NCI-H1694 treated with DMSO at 0.1 percent for 48 hours (cell line): ENCODE data around the gene COX20.
"Not testable (repeated sequence)": the region's sequence is repeated elsewhere in the genome, so short reads cannot be mapped to it uniquely, and the experiment has no call there.

Experiments
- DNase-seq: peaks from one replicate; lab custom pipeline; 2025; lab: John Stamatoyannopoulos, UW

The COX20 gene, protein sequence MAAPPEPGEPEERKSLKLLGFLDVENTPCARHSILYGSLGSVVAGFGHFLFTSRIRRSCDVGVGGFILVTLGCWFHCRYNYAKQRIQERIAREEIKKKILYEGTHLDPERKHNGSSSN

DNA sequence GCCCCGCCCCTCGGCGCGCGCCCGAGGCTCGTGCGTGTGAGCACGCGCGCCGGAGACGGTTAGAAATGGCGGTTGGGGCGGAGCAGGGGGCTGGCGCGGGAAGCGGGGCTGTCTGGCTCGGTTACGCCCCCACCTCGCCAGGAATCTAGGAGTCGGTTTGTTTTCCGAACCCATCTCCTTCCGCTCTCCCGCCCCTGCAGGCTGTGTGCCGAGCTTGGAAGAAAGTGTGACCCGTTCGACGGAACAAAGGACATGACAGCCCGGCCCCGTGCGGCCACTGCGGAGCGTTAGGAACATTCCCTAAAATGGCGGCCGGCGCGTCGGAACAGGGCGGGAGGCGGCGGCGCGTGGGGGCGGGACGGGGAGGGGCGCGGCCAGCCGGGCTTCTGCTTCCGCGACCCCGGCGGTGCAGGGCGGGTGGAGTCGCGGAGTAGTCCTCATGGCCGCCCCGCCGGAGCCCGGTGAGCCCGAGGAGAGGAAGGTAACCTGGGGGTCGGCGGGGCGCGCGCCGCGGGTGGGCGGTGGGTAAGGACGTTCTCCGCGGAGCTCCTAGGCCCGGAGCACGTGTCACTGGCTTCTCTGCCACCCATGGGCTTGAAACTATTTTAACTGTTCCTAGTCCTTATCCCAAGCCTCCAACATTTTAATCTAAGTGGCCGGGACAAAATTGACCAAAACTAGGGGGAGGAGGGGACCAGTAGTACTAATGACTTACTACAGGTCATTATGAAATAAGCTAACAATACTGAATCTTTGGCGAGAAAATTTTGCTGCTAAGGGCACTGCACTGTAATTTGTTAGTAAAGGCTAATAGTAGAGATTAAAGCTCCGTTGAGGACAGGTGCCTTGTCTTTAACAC is at the start of gene COX20:
COX20 (plus strand) TSS at position 383 of the 859 bp plus-strand sequence; CDS start at position 440, 57 bp downstream.
- peak; percentile 92 for DNase-seq

DNA sequence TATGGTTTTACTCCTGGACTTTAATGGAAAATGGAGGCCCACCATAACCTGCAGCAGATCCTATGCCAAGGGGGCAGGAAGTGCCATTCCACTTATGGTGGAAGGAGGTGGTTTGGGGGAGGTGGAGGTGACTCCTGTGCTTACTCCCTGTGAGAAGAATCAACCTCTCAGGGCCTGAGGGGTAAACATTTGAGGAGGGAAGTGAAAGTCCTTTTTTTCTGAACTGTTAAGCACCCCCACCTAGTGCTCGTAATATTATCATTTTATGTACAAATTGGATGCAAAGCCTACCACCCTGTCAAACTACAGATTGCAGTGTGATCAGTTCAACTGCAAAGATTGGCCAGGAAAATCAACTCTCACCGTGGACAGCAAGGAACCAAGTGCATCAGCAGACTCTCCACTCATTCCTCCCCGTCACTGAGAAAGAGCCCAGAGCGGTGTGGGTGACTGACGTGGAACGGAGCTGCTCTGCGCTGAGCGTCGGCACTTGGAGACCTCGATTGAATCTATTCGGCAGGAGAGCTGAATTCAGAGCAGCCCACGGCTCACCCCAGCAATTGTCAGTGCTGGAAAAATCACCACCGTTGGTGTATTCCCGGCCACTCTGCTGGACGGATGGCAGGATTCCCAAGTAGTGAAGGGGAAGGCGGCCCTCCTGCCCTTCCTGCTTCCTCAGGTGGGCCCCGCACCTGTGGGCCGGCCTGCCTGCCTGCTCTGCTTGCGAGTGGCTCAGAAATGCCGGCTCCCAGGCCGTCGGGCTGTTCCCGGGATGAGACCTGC is 46.8 kb upstream of the COX20 start:
- DNase-seq: no peak

DNA sequence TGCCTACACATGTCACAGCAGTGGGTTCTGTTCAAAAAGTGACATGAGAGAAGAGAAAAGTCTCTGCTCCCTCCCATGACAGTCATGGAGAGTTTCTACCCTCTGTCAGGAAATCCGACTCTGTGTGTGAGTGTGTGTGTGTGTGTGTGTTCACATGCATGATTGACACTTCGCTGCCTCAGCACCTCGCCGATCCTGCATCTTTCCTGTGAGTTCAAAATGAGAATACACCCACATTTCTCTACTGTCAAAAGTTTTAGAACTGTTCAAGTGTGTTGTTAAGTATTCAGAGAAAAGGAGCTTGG is 46.2 kb upstream of the COX20 start:
- DNase-seq: no peak

DNA sequence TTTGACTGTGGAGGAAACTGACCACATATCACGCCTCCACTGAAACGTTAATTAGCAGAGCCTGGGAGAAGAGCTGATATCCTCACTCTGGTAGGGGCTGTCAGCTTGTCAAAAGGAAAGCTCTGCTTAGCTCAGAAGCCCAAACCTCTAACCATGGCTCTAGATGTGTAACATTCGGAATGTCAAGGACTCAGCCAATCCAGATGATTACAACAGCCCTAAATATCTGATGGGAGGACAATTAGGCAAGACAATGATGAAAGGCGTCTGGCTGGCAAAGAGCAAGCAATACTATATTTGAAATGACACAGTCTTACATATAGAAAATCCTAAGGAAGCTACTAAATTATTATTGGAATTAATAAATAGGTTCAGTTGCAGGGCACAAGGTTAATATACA is 45.7 kb upstream of the COX20 start:
- no peak for DNase-seq

DNA sequence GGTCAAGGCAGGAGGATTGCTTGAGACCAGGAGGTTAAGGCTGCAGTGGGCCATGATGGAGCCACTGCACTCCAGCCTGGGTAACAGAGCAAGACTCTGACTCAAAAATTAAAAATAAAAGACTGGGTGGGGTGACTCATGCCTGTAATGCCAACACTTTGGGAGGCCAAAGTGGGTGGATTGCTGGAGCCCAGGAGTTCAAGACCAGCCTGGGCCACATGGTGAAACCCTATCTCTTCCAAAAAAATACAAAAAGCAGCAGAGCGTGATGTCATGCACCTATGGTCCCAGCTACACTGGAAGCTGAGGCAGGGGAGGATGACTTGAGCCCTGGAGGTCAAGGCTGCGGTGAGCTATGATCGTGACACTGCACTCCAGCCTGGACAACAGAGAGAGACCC is 44.4 kb upstream of the COX20 start:
- DNase-seq: no peak

DNA sequence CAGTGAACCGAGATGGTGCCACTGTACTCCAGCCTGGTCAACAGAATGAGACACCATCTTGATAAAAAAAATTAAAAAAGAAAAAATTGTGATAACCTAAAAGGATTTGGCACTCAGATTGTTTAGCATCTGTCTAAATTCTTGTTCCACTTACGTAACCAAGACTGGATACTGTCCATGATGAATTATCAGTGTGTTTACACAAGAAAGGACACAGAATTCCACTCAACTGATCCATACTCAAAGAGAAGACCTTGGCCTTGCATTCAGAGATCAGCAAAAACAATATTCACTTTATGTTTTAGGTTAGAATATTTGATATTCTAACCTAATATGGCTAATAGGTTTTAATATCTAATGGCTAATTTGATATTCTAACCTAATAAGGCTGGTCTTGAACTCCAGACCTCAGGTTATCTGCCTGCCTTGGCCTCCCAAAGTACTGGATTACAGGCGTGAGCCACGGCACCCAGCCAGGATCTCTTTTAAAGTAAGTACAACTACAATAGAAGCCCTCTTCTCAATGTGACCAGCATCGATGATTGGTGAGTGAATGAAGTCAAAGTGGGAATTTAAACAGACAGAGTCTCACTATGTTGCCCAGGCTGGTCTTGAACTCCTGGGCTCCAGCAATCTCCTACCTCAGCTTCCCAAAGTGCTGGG is 43.1 kb upstream of the COX20 start:
- no peak for DNase-seq

DNA sequence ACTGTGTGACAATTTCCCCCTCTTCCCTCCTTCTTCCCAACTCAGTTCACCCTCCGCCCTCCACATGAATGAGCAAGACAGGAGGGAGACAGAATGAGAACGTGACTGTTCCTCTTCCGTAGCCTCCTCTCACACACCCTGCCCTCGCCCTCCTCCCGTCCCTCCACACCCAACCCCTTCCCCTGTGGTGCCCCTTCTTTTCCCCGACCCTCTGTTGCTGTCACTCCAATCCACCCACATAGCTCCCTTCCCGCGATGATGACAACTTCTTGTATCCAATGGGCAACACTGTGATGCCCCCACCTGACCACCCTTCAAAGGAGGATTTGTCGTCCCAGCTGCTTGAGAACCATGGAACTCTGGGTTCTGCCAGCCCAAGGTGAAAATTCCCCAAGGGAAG is 41.4 kb upstream of the COX20 start:
- no peak for DNase-seq

DNA sequence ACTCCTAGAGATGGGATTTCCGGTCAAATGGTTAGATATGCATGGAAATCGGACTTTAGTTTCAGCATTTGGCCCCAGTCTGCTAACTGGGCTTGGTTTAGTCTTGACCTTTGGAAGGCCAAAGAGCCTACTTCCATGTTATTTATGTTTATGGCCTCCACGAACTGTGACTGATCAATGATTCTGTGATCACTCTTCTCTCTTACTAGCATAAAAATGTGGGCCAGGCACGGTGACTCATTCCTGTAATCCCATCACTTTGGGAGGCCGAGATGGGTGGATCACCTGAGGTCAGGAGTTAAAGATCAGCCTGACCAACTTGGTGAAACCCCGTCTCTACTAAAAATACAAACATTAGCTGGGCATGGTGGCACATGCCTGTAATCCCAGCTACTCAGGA is 40.9 kb upstream of the COX20 start:
- not testable (repeated sequence) for DNase-seq

DNA sequence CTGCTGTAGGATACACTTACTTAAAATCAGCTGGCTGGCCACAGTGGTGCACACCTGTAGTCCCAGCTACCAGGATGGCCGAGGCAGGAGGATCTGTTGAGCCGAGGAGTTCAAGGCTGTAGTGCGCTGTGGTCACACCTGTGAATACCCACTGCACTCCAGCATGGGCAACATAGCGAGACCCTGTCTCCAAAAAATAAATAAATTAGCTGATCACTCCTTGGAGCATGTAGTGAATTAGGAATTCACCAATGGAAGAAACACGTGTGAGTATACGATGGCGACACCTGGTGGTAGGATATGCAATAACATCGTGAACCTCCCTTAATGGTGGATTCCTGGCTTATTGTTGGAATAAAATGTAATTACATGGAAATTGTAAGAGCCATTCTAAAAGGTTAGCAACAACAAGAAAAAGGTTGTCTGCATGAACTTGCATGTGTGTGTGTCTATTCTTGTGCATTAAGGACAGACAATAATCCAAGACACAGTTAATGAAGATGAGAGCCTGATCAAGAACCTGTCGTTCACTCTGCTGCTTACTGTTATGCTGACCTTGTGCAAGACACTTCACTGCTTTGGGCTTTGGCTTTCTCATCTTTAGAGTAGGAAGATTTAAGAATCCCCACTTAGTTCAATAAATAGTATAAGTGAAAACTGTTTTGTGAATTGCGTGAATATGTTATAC is 38.6 kb upstream of the COX20 start:
- DNase-seq: peak; percentile 73

DNA sequence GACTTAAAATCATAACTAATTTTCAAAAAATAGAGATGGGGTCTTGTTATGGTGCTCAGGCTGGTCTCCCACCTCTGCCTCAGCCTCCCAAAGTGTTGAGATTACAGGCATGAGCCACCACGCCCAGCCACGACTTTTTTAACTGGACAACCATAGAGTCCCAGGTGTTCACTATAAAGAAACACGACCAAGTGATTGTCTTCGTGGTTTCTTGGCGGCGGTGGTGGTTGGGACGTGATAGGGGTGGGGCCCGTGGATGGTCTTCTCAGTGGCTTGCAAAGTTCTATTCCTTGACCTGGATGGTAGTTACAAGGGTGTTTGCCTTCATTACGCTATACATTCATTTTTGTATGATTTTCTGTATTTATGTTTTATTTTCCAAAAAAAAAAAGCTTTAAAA is 34.6 kb upstream of the COX20 start:
- DNase-seq: no peak

DNA sequence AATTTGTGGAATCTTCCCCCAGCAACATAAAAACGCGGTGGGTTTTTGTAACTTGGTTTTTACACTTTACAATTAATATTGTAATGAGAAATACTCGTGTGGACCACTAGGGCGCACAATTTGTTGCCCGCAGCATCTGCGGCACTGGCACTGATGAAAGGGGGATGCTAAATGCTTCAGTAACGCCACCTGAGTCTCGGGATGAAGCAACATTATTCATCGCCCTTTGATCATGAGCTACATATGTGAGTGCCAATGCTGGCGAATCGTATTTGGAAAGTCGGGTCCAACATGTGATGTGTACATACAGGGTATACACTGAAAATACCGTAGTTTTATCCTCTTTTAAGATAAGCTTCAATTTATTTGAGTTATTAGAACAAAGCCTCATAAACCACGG is 34.2 kb upstream of the COX20 start:
- peak; percentile 48 for DNase-seq

DNA sequence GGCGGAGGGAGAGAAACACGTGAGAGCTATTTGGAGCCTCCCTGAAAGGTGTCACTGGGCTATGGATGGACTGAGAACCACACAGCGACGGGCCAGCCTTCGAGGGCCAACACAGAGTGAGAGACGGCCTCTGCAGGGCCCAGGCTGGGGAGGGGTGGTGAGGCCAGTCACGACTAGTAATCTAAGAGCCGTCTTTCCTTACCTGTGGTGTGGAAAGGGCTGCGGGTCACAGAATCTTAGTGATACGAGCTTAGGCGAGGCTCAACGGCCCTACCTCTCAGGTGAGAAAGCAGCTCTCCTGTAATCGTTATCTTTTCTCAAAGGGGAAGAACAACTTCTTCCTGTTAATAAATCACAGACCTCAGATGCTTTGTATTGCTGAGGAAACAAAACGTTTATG is 33.4 kb upstream of the COX20 start:
- no peak for DNase-seq

DNA sequence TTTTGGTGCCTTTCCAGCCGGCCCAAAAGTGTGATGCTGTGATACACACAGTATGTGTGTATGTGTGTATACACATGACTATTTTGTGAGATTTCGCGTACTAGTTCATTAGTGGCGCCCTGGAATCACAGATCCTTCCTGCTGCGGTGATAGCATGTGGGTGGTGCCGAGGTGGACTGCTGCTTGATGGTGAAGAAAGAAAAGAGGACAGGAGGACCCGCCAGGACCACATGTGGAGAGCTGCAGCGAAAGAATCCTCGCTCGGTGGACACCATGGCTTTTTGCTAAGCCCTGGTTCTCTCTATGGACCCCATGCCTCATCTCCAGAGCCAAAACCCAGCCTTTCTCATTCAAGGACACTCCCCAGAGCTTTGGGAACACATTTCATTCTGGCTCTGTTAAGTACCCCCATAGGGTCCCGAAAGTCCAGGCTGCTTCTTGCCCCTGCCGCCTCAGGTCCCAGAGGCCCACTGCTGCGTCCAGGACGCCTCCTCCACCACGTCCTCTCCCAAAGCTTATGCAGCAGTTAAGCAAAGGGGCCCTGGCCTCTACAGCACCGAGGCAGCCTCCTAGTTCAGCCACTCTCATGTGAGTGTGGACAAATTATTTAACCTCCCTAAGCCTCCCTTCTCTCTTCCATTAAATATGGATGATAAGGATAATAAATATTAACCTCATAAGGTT is 32.8 kb upstream of the COX20 start:
- no peak for DNase-seq

DNA sequence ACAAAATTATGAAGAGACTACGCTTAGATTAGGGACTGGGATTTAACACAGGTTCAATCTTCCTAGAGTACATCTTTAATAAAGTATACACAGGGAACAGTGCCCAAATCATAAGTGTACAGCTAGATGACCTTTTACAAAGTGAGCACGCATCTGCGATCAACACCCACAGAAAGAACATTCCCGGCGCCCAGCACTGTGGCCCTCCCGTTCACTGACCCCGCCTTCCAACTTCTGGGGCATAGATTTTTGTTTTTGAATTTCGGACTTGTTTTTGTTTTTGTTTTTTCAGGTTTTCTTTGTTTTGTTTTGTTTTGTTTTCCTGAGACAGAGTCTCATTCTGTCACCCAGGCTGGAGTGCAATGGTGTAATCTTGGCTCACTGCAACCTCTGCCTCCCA is 30.6 kb upstream of the COX20 start:
- DNase-seq: no peak

DNA sequence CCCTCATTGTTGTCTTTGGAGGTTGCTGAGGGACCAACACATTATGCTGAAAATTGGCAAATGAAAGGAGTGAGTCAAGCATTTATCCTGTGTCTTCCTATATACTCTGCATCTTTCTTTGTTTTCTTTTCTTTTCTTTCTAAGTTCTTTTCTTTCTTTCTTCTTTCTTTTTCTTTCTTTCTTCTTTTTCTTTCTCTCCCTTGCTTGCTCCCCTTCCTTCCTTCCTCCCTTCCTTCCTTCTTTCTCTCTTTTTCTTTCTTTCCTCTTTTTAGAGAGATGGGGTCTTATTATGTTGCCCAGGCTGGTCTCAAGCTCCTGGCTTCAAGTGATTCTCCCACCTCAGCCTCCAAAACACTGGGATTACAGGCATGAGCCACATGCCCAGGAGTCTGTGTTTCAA is 28.3 kb upstream of the COX20 start:
- no peak for DNase-seq

DNA sequence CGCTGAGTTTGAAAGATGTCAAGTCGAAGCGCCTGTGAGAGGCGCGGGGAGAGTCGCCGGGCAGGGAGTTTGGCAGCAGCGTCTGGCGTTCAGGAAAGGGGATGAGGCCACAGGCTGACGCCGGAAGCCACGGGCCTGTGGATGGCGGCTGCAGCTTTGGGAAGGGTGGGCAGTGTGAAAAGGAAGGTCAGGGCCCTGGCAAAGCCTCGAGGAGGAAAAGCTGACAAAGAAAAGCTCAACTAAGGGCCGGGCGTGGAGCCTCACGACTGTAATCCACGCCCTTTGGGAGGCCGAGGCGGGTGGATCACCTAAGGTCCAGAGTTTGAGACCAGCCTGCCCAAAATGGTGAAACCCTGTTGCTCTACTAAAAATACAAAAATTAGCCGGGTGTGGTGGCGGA is 25.2 kb upstream of the COX20 start:
- no peak for DNase-seq

DNA sequence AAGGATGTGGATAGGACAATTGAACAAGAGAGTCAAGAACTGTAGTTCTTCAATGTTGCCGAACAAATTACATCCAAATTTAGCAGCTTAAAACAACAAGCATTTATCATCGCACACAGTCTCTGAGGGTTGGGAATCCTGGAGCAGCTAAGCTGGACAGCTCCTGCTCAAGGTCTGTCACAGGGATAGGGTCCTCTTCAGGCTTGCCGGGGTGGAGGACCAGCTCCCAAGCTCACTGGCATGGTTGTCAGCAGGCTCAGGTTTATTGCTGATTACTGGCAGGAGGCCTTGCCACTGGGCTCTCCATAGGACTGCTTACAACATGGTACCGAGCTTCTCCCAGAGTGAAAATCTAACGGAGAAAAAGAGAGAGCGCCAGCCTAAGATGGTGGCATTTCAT is 22.1 kb upstream of the COX20 start:
- DNase-seq: no peak

DNA sequence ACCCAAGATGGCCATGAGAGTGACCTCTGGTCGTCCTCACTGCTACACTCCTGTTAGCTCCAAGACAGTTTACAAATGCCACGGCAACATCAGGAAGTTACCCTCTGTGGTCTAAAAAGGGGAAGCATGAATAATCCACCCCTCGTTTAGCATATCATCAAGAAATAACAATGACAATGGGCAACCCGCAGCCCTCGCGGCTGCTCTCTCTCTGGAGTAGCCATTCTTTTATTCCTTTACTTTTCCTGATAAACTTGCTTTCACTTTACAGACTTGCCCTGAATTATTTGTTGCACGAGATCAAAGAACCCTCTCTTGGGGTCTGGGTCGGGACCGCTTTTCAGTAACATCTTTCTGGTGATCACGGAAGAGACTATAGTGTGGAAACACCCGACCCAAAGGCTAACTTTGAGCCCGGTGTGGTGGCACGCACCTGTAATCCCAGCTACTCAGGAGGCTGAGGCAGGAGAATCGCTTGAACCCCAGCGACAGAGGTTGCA is 19.8 kb upstream of the COX20 start:
- no peak for DNase-seq

DNA sequence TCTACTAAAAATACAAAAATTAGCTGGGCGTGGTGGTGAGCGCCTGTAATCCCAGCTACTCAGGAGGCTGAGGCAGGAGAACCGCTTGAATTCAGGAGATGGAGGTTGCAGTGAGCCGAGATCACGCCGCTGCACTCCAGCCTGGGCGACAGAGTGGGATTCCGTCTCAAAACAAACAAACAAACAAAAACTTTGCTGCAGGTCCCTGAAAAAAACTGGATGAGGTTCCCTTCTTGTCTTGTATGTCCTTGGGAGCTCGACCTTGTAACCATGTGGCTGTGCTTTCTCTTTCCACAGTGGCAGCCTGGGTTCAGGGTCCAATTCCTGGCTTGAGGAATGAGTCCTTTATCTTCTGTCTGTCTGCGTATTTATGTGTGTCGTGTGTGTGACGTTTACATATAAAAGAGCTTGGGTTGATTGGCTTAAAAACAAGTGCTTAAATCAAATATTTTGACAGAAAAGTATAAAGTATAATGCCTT is 18.0 kb upstream of the COX20 start:
- no peak for DNase-seq

DNA sequence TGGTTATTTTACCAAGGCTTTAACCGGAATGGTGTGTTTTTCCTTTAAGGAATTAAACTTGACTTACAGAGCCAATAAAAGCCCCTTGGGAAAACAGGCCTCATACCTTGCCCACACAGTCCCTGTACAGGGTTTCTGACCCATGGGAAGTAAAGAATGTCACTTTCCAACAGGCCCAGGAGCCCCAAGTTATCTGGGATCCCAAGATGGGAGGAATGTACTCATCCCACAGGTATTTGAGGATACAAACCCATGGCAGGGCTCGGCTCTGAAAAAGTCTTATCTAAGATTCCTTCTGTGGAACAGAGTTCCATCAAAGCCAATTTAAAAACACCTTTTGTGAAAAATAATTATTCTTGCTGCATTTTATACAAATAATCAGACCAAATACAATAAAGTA is 15.3 kb upstream of the COX20 start:
- no peak for DNase-seq

DNA sequence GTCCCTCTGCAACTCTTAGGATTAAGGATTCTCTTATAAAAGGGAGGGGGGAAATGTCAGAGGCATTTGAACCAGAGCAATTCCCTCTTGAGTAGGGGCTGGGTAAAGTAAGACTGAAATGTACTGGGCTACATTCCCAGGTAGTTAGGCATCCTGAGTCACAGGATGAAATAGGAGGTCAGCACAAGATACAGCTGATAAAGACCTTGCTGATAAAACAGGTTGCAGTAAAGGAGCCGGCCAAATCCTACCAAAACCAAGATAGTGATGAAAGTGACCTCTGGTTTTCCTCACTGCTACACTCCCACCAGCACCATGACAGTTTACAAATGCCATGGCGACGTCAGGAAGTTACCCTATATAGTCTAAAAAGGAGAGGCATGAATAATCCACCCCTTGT is 14.3 kb upstream of the COX20 start:
- DNase-seq: no peak
